BE2C (cell line): ENCODE measurements around the gene CHD5.

Experiments used
- DNase-seq: peaks from one replicate; pipeline ENCODE4 v3.0.0-alpha.2; 2020
- H3K27me3 ChIP-seq: fragments of 250-450 bp; sonication (Bioruptor Pico); 2 replicates; pipeline ENCODE4 v1.5.1; 2020; ENCODE audit warnings: mild to moderate bottlenecking
- H3K36me3 ChIP-seq: fragments of 250-450 bp; sonication (Bioruptor Pico); 2 replicates; pipeline ENCODE4 v1.5.1; 2020; ENCODE audit warnings: mild to moderate bottlenecking
- H3K4me1 ChIP-seq: fragments of 250-450 bp; sonication (Bioruptor Pico); 2 replicates; pipeline ENCODE4 v1.5.1; 2020
- H3K4me3 ChIP-seq: 2 replicates; pipeline ENCODE4 v1.5.1; 2011; ENCODE audit warnings: low read depth, low read length
- H3K9me3 ChIP-seq: fragments of 250-450 bp; sonication (Bioruptor Pico); 2 replicates; pipeline ENCODE4 v1.5.1; 2020
- CTCF ChIP-seq: IDR thresholded peaks from 2 replicates; pipeline ENCODE4 v1.5.1; 2012; ENCODE audit warnings: mild to moderate bottlenecking, low read depth, low read length

The CHD5 gene

GRCh38 chr1:6140413-6140812, 39.7 kb downstream of the CHD5 start:
- no peaks in the 10 kb centered on the region for H3K4me1 ChIP-seq
- H3K27me3 ChIP-seq, result no peaks in the 10 kb centered on the region
- no peaks in the 10 kb centered on the region for H3K36me3 ChIP-seq
- H3K9me3 ChIP-seq, result no peaks in the 10 kb centered on the region
- TF ChIP-seq CTCF, result no peak
- no peak overlapping the region for H3K4me3 ChIP-seq
- DNase-seq, result no peak

- no peak; the same call in 1 of the 2 replicates for TF ChIP-seq CTCF
- DNase-seq, result no peak
- Histone ChIP-seq H3K36me3 (no peaks in the 10 kb centered on the region), H3K27me3 (no peaks in the 10 kb centered on the region), H3K4me1 (no peaks in the 10 kb centered on the region), H3K9me3 (no peaks in the 10 kb centered on the region), H3K4me3 (no peak overlapping the region)
These were observed 42.4 kb downstream of the CHD5 start for GRCh38 chr1:6137758-6138157.

- no peaks in the 10 kb centered on the region for H3K27me3 ChIP-seq
- no peak for TF ChIP-seq CTCF
- H3K9me3 ChIP-seq, result no peaks in the 10 kb centered on the region
- H3K4me1 ChIP-seq, result no peaks in the 10 kb centered on the region
- DNase-seq, result no peak
- no peaks in the 10 kb centered on the region for H3K36me3 ChIP-seq
- no peak overlapping the region for H3K4me3 ChIP-seq
These were observed 43.5 kb downstream of the CHD5 start for GRCh38 chr1:6136516-6137220.

- Histone ChIP-seq H3K4me3 (no peak overlapping the region), H3K4me1 (no peaks in the 10 kb centered on the region), H3K9me3 (no peaks in the 10 kb centered on the region), H3K27me3 (no peaks in the 10 kb centered on the region), H3K36me3 (no peaks in the 10 kb centered on the region)
- DNase-seq, result no peak
- TF ChIP-seq CTCF, result no peak
These were observed 45.2 kb downstream of the CHD5 start for GRCh38 chr1:6134741-6135510.

GRCh38 chr1:6134206-6134605, 45.9 kb downstream of the CHD5 start:
- Histone ChIP-seq H3K4me1 (no peaks in the 10 kb centered on the region), H3K9me3 (no peaks in the 10 kb centered on the region), H3K4me3 (no peak overlapping the region), H3K36me3 (no peaks in the 10 kb centered on the region), H3K27me3 (no peaks in the 10 kb centered on the region)
- DNase-seq, result no peak
- no peak for TF ChIP-seq CTCF

GRCh38 chr1:6133146-6133895, 46.8 kb downstream of the CHD5 start:
- Histone ChIP-seq H3K9me3 (no peaks in the 10 kb centered on the region), H3K4me3 (no peak overlapping the region), H3K36me3 (no peaks in the 10 kb centered on the region), H3K27me3 (no peaks in the 10 kb centered on the region), H3K4me1 (no peaks in the 10 kb centered on the region)
- no peak for TF ChIP-seq CTCF
- DNase-seq, result no peak
